Astrocyte (in vitro differentiated cells and primary cell): ENCODE measurements around the gene OR1I1. TPM values are rescaled to one million over a fixed set of nuclear protein-coding genes. Genes with fewer than 3 reads are reported as not detected.

Experiments
- DNase-seq: peaks from one replicate; pipeline ENCODE4 v3.0.0-alpha.2; 2010; ENCODE audit warnings: low read depth
- FAIRE-seq: peaks from 2 replicates; lab custom pipeline; 2011; peaks lifted over from hg19 to GRCh38; lab: Jason Lieb, UNC
- H2AFZ ChIP-seq: 2 replicates; pipeline ENCODE4 v1.6.0; 2012; ENCODE audit warnings: low read depth, low read length, inconsistent platforms
- H3K27ac ChIP-seq: 2 replicates; pipeline ENCODE4 v1.5.1; 2011; ENCODE audit warnings: low read depth, low read length, inconsistent platforms
- H3K27me3 ChIP-seq: 2 replicates; pipeline ENCODE4 v1.6.0; 2011; ENCODE audit warnings: low read length, inconsistent platforms; ENCODE audit not compliant: insufficient read depth
- H3K36me3 ChIP-seq: 2 replicates; pipeline ENCODE4 v1.5.1; 2011; ENCODE audit warnings: low read length, inconsistent platforms; ENCODE audit not compliant: insufficient read depth
- H3K4me1 ChIP-seq: 2 replicates; pipeline ENCODE4 v1.5.1; 2011; ENCODE audit warnings: low read length, inconsistent platforms; ENCODE audit not compliant: insufficient read depth
- H3K4me2 ChIP-seq: 2 replicates; pipeline ENCODE4 v1.6.0; 2012; ENCODE audit warnings: low read length, inconsistent platforms
- H3K4me3 ChIP-seq: 2 replicates; pipeline ENCODE4 v1.5.1; 2011; ENCODE audit warnings: low read depth, mild to moderate bottlenecking, low read length, inconsistent platforms; ENCODE audit not compliant: insufficient read depth
- H3K79me2 ChIP-seq: 2 replicates; pipeline ENCODE4 v1.6.0; 2012; ENCODE audit warnings: mild to moderate bottlenecking, low read length, inconsistent platforms; ENCODE audit not compliant: insufficient read depth
- H3K9ac ChIP-seq: 2 replicates; pipeline ENCODE4 v1.6.0; 2012; ENCODE audit warnings: mild to moderate bottlenecking, low read length, inconsistent platforms
- H3K9me3 ChIP-seq: 2 replicates; pipeline ENCODE4 v1.5.1; 2012; ENCODE audit warnings: low read depth, mild to moderate bottlenecking, low read length, inconsistent platforms; ENCODE audit not compliant: insufficient read depth
- H4K20me1 ChIP-seq: 2 replicates; pipeline ENCODE4 v1.6.0; 2012; ENCODE audit warnings: low read length, inconsistent platforms; ENCODE audit not compliant: insufficient read depth
- H3K27ac Mint-ChIP-seq: one replicate; pipeline ENCODE4 v1.8.0; 2021; ENCODE audit warnings: mild to moderate bottlenecking, mixed read lengths; ENCODE audit not compliant: unreplicated experiment
- H3K27me3 Mint-ChIP-seq: one replicate; pipeline ENCODE4 v1.8.0; 2021; ENCODE audit warnings: low read depth, mixed read lengths; ENCODE audit not compliant: unreplicated experiment
- H3K36me3 Mint-ChIP-seq: one replicate; pipeline ENCODE4 v1.8.0; 2021; ENCODE audit warnings: low read depth, mixed read lengths; ENCODE audit not compliant: unreplicated experiment
- H3K4me1 Mint-ChIP-seq: one replicate; pipeline ENCODE4 v1.8.0; 2021; ENCODE audit warnings: low read depth, mixed read lengths; ENCODE audit not compliant: unreplicated experiment
- H3K4me3 Mint-ChIP-seq: one replicate; pipeline ENCODE4 v1.8.0; 2021; ENCODE audit warnings: mild to moderate bottlenecking, moderate library complexity, mixed read lengths; ENCODE audit not compliant: unreplicated experiment
- H3K9me3 Mint-ChIP-seq: one replicate; pipeline ENCODE4 v1.8.0; 2021; ENCODE audit warnings: mild to moderate bottlenecking, mixed read lengths; ENCODE audit not compliant: unreplicated experiment
- EZH2 ChIP-seq: IDR thresholded peaks from 2 replicates; pipeline ENCODE4 v1.6.1; 2012; ENCODE audit warnings: mild to moderate bottlenecking, low read length, inconsistent platforms; ENCODE audit not compliant: insufficient read depth
- total RNA-seq: library from RNA; stranded (reverse); gene quantifications from 2 replicates; pipeline ENCODE4 v1.2.1, GENCODE V29; 2021
- TF ChIP-seq, protein P1 (sequence below): IDR thresholded peaks from 2 replicates; pipeline ENCODE4 v1.5.1; 2011; ENCODE audit warnings: low read depth, mild to moderate bottlenecking, inconsistent platforms, low read length, moderate library complexity; ENCODE audit not compliant: insufficient read depth

The OR1I1 gene
- total RNA-seq, 1 donor from 2014 or later: not detected

DNA sequence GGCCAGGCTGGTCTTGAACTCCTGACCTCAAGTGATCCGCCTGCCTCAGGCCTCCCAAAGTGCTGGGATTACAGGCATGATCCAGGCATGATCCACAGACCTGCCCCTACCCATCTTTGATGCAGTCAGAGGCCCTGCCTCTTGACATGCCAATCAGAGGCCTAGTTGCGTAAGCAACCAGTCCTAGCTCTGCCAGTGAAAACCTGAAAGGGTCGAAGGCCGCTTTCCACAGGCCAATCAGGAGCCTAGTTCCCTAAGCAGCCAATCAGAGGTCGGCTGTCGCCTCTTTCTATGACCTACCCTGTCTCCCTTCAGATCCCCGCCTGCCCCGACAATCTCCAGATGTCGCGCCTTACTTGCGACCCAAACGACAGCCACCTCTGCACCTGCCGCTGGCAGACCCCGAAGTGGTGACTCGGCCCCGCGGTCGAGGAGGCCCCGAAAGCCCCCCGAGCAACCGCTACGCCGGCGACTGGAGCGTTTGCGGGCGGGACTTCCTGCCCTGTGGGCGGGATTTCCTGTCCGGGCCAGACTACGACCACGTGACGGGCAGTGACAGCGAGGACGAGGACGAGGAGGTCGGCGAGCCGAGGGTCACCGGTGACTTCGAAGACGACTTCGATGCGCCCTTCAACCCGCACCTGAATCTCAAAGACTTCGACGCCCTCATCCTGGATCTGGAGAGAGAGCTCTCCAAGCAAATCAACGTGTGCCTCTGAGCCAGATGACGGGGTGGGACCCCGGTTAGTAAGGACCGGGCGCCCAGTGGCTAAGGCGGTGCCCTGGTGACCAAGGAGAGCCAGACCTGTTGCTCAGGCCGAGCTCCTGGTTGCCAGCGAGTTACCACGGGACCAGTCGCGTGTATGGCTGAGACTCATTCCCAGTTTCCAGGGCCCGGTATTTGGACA lies 31.5 kb downstream of the OR1I1 start:
- Mint-ChIP-seq H3K4me3 (no peak overlapping the region), H3K27ac (no peak overlapping the region), H3K4me1 (peaks cover 5% of the 10 kb centered on the region), H3K27me3 (no peaks in the 10 kb centered on the region), H3K36me3 (peaks cover 20% of the 10 kb centered on the region), H3K9me3 (no peaks in the 10 kb centered on the region)
- Histone ChIP-seq H3K27ac (peak overlapping the region; percentile 47), H3K4me1 (peaks cover 5% of the 10 kb centered on the region), H3K27me3 (no peaks in the 10 kb centered on the region), H3K4me2 (no peak overlapping the region), H3K36me3 (peaks cover 34% of the 10 kb centered on the region), H3K4me3 (no peak overlapping the region), H2AFZ (no peak overlapping the region), H4K20me1 (peaks cover 48% of the 10 kb centered on the region), H3K79me2 (peaks cover 28% of the 10 kb centered on the region), H3K9me3 (no peaks in the 10 kb centered on the region), H3K9ac (no peak overlapping the region)
- DNase-seq (no peak), FAIRE-seq (no peak)
- no peak for TF ChIP-seq EZH2
- TF ChIP-seq, protein P1, sequence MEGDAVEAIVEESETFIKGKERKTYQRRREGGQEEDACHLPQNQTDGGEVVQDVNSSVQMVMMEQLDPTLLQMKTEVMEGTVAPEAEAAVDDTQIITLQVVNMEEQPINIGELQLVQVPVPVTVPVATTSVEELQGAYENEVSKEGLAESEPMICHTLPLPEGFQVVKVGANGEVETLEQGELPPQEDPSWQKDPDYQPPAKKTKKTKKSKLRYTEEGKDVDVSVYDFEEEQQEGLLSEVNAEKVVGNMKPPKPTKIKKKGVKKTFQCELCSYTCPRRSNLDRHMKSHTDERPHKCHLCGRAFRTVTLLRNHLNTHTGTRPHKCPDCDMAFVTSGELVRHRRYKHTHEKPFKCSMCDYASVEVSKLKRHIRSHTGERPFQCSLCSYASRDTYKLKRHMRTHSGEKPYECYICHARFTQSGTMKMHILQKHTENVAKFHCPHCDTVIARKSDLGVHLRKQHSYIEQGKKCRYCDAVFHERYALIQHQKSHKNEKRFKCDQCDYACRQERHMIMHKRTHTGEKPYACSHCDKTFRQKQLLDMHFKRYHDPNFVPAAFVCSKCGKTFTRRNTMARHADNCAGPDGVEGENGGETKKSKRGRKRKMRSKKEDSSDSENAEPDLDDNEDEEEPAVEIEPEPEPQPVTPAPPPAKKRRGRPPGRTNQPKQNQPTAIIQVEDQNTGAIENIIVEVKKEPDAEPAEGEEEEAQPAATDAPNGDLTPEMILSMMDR: no peak

DNA sequence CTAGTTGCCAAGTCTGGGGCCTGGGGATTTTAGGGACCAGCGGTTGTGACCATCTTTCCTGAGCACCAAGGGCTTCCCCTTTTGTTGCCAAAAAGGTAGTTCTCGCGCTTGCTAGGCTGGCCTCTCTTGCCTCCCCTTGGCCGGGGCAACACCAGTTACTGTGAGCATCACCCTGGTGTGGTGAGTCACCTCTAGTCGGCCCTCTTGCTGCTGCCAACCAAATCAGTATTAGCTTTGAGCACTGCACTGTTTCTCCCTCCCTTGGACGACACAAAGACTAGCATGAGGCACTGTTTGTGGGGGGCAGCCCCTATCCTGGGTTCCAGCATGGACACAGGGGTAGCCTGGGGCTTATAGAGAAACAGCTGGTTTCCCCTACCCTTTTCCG lies 32.1 kb downstream of the OR1I1 start:
- Histone ChIP-seq H3K4me3 (no peak overlapping the region), H3K27ac (peak overlapping the region; percentile 47), H2AFZ (no peak overlapping the region), H3K4me2 (no peak overlapping the region), H3K36me3 (peaks cover 37% of the 10 kb centered on the region), H3K9me3 (no peaks in the 10 kb centered on the region), H3K79me2 (peaks cover 22% of the 10 kb centered on the region), H4K20me1 (peaks cover 43% of the 10 kb centered on the region), H3K4me1 (no peaks in the 10 kb centered on the region), H3K27me3 (no peaks in the 10 kb centered on the region), H3K9ac (no peak overlapping the region)
- H3K9me3 Mint-ChIP-seq: no peaks in the 10 kb centered on the region
- TF ChIP-seq, protein P1: no peak
- TF ChIP-seq EZH2: no peak
- H3K4me3 Mint-ChIP-seq: no peak overlapping the region
- peaks cover 3% of the 10 kb centered on the region for H3K4me1 Mint-ChIP-seq
- peaks cover 25% of the 10 kb centered on the region for H3K36me3 Mint-ChIP-seq
- H3K27me3 Mint-ChIP-seq: no peaks in the 10 kb centered on the region
- no peak overlapping the region for H3K27ac Mint-ChIP-seq
- no peak for FAIRE-seq
- DNase-seq: peak; percentile 57

DNA sequence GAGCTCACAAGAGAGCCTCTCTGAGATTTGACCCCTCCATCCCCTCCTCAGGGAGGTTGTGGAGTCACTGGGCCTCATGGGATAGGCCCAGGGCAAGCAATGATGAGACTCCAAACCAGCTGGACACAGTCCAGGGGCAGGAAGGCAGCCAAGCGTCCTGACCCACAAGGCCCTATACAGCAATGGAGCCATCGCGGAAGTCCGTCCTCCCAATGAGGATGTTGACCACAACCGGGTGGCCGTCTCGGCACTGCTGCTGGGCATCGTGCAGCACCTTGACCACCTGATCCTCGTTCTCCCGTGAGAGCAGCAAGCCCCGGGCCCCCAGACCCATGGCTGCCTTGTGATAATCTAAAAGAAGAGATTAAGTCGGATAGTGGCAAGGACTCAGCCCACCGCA lies 33.1 kb downstream of the OR1I1 start:
- DNase-seq: no peak
- H3K9me3 ChIP-seq: no peaks in the 10 kb centered on the region
- TF ChIP-seq, protein P1: no peak
- TF ChIP-seq EZH2: no peak
- peaks cover 40% of the 10 kb centered on the region for H4K20me1 ChIP-seq
- Mint-ChIP-seq H3K4me3 (no peak overlapping the region), H3K9me3 (no peaks in the 10 kb centered on the region), H3K4me1 (peaks cover 3% of the 10 kb centered on the region), H3K36me3 (peaks cover 25% of the 10 kb centered on the region), H3K27ac (no peak overlapping the region), H3K27me3 (no peaks in the 10 kb centered on the region)
- H3K9ac ChIP-seq: no peak overlapping the region
- H2AFZ ChIP-seq: no peak overlapping the region
- H3K27ac ChIP-seq: no peak overlapping the region
- H3K4me1 ChIP-seq: no peaks in the 10 kb centered on the region
- H3K79me2 ChIP-seq: peaks cover 16% of the 10 kb centered on the region
- no peak overlapping the region for H3K4me2 ChIP-seq
- FAIRE-seq: no peak
- H3K4me3 ChIP-seq: no peak overlapping the region
- H3K36me3 ChIP-seq: peaks cover 37% of the 10 kb centered on the region
- no peaks in the 10 kb centered on the region for H3K27me3 ChIP-seq
